Peyer's patch (tissue), 4 donors: ENCODE measurements around the gene ACTG2.

Experiments
- POLR2A ChIP-seq, 2 donors: fragments of 450-650 bp; IDR thresholded peaks; one replicate each; pipeline ENCODE4 v1.5.1; 2017; ENCODE audit warnings: antibody characterized with exemption in 2 of 2, mild to moderate bottlenecking in 2 of 2, moderate library complexity in 2 of 2
- TF ChIP-seq, protein P1 (sequence below), 6 experiments: fragments of 450-650 bp in 4 of 6; fragments of 200-600 bp in 2 of 6; sonication (generic) in 1 of 6; IDR thresholded peaks; one replicate each; pipeline ENCODE4 v1.5.1; 2017 to 2019; ENCODE audit warnings: antibody characterized with exemption in 6 of 6, mild to moderate bottlenecking in 3 of 6, moderate library complexity in 1 of 6

DNA sequence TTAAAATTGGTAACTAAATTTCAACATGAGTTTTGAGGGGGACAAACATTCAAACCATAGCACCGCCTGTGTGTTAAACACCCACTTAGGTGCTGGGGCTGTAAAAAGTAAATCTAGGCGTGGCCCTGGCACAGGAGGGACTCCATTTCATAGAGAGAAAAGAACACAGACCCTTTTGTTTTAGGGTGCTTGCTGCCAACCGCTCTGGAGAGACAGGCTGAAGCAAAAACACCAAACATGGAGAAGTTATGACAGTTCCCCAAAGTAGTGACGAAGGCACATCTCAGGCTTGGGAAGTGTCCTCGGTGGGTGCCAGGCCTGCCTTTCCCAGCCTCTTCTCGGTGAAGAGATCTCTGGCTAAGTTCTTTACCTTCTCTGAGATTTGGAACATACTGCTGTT lies 5.1 kb downstream of the ACTG2 start:
- TF ChIP-seq, protein P1, sequence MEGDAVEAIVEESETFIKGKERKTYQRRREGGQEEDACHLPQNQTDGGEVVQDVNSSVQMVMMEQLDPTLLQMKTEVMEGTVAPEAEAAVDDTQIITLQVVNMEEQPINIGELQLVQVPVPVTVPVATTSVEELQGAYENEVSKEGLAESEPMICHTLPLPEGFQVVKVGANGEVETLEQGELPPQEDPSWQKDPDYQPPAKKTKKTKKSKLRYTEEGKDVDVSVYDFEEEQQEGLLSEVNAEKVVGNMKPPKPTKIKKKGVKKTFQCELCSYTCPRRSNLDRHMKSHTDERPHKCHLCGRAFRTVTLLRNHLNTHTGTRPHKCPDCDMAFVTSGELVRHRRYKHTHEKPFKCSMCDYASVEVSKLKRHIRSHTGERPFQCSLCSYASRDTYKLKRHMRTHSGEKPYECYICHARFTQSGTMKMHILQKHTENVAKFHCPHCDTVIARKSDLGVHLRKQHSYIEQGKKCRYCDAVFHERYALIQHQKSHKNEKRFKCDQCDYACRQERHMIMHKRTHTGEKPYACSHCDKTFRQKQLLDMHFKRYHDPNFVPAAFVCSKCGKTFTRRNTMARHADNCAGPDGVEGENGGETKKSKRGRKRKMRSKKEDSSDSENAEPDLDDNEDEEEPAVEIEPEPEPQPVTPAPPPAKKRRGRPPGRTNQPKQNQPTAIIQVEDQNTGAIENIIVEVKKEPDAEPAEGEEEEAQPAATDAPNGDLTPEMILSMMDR (IDR thresholded peaks at IDR 0.05): no peak
- TF ChIP-seq POLR2A (IDR thresholded peaks at IDR 0.05): no peak
